HepG2 (cell line): ENCODE measurements around the gene ARAP3. TPM values are rescaled to one million over a fixed set of nuclear protein-coding genes. Genes with fewer than 3 reads are reported as not detected.
A peak's percentile ranks its signal among the peaks of the same experiment; 100 is the strongest.

Experiments
- ATAD3A ChIP-seq: sonication (generic); formaldehyde crosslinking; IDR thresholded peaks from 2 replicates; pipeline ENCODE4 v1.4.0; 2020; ENCODE audit warnings: missing genetic modification reagents
- CENPX ChIP-seq: sonication (generic); formaldehyde crosslinking; IDR thresholded peaks from 2 replicates; pipeline ENCODE4 v1.9.0; 2021; ENCODE audit warnings: mild to moderate bottlenecking, missing genetic modification reagents, moderate library complexity
- CSRNP2 ChIP-seq: sonication (generic); formaldehyde crosslinking; conservative IDR thresholded peaks from 2 replicates; pipeline ENCODE4 v1.8.0; 2022; ENCODE audit warnings: low read depth, missing genetic modification reagents
- ETS1 ChIP-seq: sonication (generic); formaldehyde crosslinking; IDR thresholded peaks from 2 replicates; pipeline ENCODE4 v1.4.0; 2020; ENCODE audit warnings: missing genetic modification reagents
- ETV5 ChIP-seq: IDR thresholded peaks from 2 replicates; pipeline ENCODE4 v1.6.1; 2018; ENCODE audit warnings: missing biosample characterization, missing genetic modification reagents, inconsistent platforms, borderline replicate concordance
- HBP1 ChIP-seq: IDR thresholded peaks from 2 replicates; pipeline ENCODE4 v1.6.1; 2016; ENCODE audit warnings: low read depth, control low read depth
- KAT2B ChIP-seq: fragments of 150-350 bp; IDR thresholded peaks from 2 replicates; pipeline ENCODE4 v1.6.1; 2014; ENCODE audit warnings: low read depth, low read length, borderline replicate concordance
- KDM5A ChIP-seq: fragments of 200-600 bp; sonication (generic); IDR thresholded peaks from 2 replicates; pipeline ENCODE4 v1.7.0; 2018; ENCODE audit warnings: antibody characterized with exemption, mild to moderate bottlenecking, low read length, borderline replicate concordance
- NCOA2 ChIP-seq: sonication (generic); formaldehyde crosslinking; IDR thresholded peaks from 2 replicates; pipeline ENCODE4 v1.8.0; 2022; ENCODE audit warnings: inconsistent platforms
- NFE2L2 ChIP-seq: fragments of 150-350 bp; IDR thresholded peaks from 2 replicates; pipeline ENCODE4 v1.6.1; 2014; ENCODE audit warnings: low read length
- NFKBIZ ChIP-seq: IDR thresholded peaks from 2 replicates; pipeline ENCODE4 v1.6.1; 2018; ENCODE audit warnings: missing genetic modification reagents, missing compliant biosample characterization
- NR2F6 ChIP-seq, 2 experiments: IDR thresholded peaks; 2 replicates each; pipeline ENCODE4 v1.6.1; 2016; ENCODE audit warnings: antibody characterized with exemption in 1 of 2, mild to moderate bottlenecking in 1 of 2
- NR3C1 ChIP-seq: sonication (generic); formaldehyde crosslinking; IDR thresholded peaks from 2 replicates; pipeline ENCODE4 v1.4.0; 2020; ENCODE audit warnings: missing genetic modification reagents
- ONECUT2 ChIP-seq: sonication (generic); formaldehyde crosslinking; IDR thresholded peaks from 2 replicates; pipeline ENCODE4 v1.4.0; 2020; ENCODE audit warnings: missing genetic modification reagents
- PHF5A ChIP-seq: IDR thresholded peaks from one replicate; pipeline ENCODE4 v1.6.1; 2018; ENCODE audit warnings: low read depth, missing genetic modification reagents; ENCODE audit not compliant: unreplicated experiment
- SATB2 ChIP-seq: sonication (generic); formaldehyde crosslinking; IDR thresholded peaks from 2 replicates; pipeline ENCODE4 v1.5.0; 2020; ENCODE audit warnings: missing genetic modification reagents
- SMAD3 ChIP-seq: sonication (generic); formaldehyde crosslinking; IDR thresholded peaks from 2 replicates; pipeline ENCODE4 v1.4.0; 2020; ENCODE audit warnings: missing genetic modification reagents
- THAP8 ChIP-seq: sonication (generic); formaldehyde crosslinking; IDR thresholded peaks from 2 replicates; pipeline ENCODE4 v1.5.1; 2020; ENCODE audit warnings: missing genetic modification reagents, mild to moderate bottlenecking, borderline replicate concordance
- ZBTB25 ChIP-seq: IDR thresholded peaks from 2 replicates; pipeline ENCODE4 v1.6.1; 2018; ENCODE audit warnings: missing genetic modification reagents
- ZBTB42 ChIP-seq: sonication (generic); formaldehyde crosslinking; IDR thresholded peaks from 2 replicates; pipeline ENCODE4 v1.5.0; 2020; ENCODE audit warnings: mild to moderate bottlenecking, missing genetic modification reagents
- ZNF224 ChIP-seq: sonication (generic); formaldehyde crosslinking; IDR thresholded peaks from 2 replicates; pipeline ENCODE4 v1.5.0; 2020; ENCODE audit warnings: mild to moderate bottlenecking, missing genetic modification reagents
- ZNF501 ChIP-seq: sonication (generic); formaldehyde crosslinking; IDR thresholded peaks from 2 replicates; pipeline ENCODE4 v1.5.1; 2020; ENCODE audit warnings: mild to moderate bottlenecking, moderate library complexity, missing genetic modification reagents
- ZNF619 ChIP-seq: sonication (generic); formaldehyde crosslinking; IDR thresholded peaks from 2 replicates; pipeline ENCODE4 v1.4.0; 2020; ENCODE audit warnings: mild to moderate bottlenecking, missing genetic modification reagents
- ZNF740 ChIP-seq: sonication (generic); formaldehyde crosslinking; IDR thresholded peaks from 2 replicates; pipeline ENCODE4 v1.4.0; 2020; ENCODE audit warnings: missing genetic modification reagents
- ZSCAN30 ChIP-seq: sonication (generic); formaldehyde crosslinking; IDR thresholded peaks from 2 replicates; pipeline ENCODE4 v1.5.0; 2020; ENCODE audit warnings: mild to moderate bottlenecking, missing genetic modification reagents
- polyA plus RNA-seq, 8 experiments: library from polyadenylated mRNA; depleted of rRNA in 3 of 8; stranded (reverse) in 7 of 8; unstranded in 1 of 8; fragments of >200 nt; fragmentation: Illumina TruSeq in 4 of 8; extraction: Trizol in 4 of 8; gene quantifications; 2 replicates each; pipeline versions ENCODE4 v1.2.1 to v1.2.3, GENCODE V29; 2011 to 2016; ENCODE audit warnings: low read depth in 4 of 8, missing spikeins in 1 of 8, mixed read lengths in 1 of 8; ENCODE audit not compliant: insufficient read depth in 1 of 8
- total RNA-seq, 5 experiments: library from RNA; depleted of rRNA; stranded (reverse); fragments of >200 nt; fragmentation: Illumina TruSeq; extraction: Trizol; gene quantifications; 2 replicates each; pipeline ENCODE4 v1.2.3, GENCODE V29; 2016; ENCODE audit warnings: low read depth in 1 of 5

ARAP3 gene
- total and polyA plus RNA-seq, 2 of the 13 experiments (the other 11 are each of a cell fraction or from before 2014, with no cell fraction given): 0.25 TPM; not detected in 1

DNA sequence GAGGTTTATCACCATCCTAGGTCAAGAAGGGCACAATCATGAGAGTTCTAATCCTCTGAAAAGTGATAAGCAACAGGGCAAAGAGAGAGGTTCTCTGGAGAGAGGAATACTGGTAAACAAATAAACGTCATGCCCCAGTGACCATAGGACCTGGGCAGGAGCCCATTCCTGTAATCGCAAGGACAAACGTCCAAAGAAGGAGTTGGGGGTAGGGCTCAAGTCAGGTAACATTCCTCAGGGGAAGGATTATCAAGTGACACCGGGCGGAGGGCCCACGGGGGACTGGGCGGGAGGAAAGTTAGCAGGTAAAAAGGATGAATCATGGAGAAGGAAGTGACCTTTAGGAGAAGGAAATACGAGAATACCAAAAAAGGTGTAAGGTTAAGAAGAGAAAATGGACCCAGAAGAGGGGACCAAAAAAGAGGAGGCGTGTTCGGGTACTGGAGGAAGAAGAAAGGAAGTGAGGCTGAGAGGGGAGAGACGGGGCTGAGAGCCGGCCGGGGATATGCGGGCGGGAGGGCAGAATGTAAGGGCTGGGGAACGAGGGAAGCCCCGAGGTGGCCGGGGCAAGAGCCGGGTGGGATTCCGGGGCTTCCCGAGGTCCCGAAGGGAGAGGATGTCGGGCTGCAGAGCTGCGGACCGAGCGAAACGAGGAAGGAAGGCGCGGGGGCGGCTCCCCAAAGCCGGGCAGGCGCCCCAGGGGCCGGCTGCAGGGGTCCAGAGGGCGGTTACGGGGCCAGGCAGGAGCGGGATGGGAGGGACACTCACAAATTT, 63.8 kb downstream of the ARAP3 start (continued):
- 0 out of 2 replicates have a peak, but pooled peaks have one; percentile 22 for TF ChIP-seq NFKBIZ (CRISPR knock-in tag)
- TF ChIP-seq SMAD3: no peak
- TF ChIP-seq KDM5A: peak; percentile 61; the same call in 1 of the 2 replicates
- no peak for TF ChIP-seq ZSCAN30 (CRISPR knock-in tag)
- no peak for TF ChIP-seq ZNF224 (CRISPR knock-in tag)
- no peak; the same call in 1 of the 2 replicates for TF ChIP-seq THAP8 (CRISPR knock-in tag)
- no peak for TF ChIP-seq ATAD3A (CRISPR knock-in tag)
- TF ChIP-seq ZBTB25 (CRISPR knock-in tag): no peak
- TF ChIP-seq ETS1 (CRISPR knock-in tag): no peak
- no peak for TF ChIP-seq CSRNP2 (CRISPR knock-in tag)
- no peak for TF ChIP-seq PHF5A (CRISPR knock-in tag)
- no peak for TF ChIP-seq KAT2B
- no peak for TF ChIP-seq CENPX (CRISPR knock-in tag)
- TF ChIP-seq NR2F6 (IDR thresholded peaks at IDR 0.05): peak; percentile 33
- 0 out of 2 replicates have a peak, but pooled peaks have one; percentile 12 for TF ChIP-seq NR2F6 (CRISPR knock-in tag; IDR thresholded peaks at IDR 0.05)
- peak; percentile 30; the same call in 1 of the 2 replicates for TF ChIP-seq ETV5 (CRISPR knock-in tag)
- no peak for TF ChIP-seq NFE2L2
- no peak for TF ChIP-seq NR3C1 (CRISPR knock-in tag)
- no peak for TF ChIP-seq ZNF740
- TF ChIP-seq ZNF619 (CRISPR knock-in tag): no peak
- no peak for TF ChIP-seq SATB2
- no peak for TF ChIP-seq ZBTB42 (CRISPR knock-in tag)
- no peak for TF ChIP-seq NCOA2 (CRISPR knock-in tag)
- 0 out of 2 replicates have a peak, but pooled peaks have one; percentile 47 for TF ChIP-seq ZNF501
- no peak for TF ChIP-seq ONECUT2 (CRISPR knock-in tag)
- 0 out of 2 replicates have a peak, but pooled peaks have one; percentile 44 for TF ChIP-seq HBP1 (CRISPR knock-in tag)
